Measurements from ENCODE around the gene HBB. TPM values are rescaled to one million over a fixed set of nuclear protein-coding genes. Genes with fewer than 3 reads are reported as not detected.

HBB gene
- total RNA-seq, result not detected in 2 replicates

DNA sequence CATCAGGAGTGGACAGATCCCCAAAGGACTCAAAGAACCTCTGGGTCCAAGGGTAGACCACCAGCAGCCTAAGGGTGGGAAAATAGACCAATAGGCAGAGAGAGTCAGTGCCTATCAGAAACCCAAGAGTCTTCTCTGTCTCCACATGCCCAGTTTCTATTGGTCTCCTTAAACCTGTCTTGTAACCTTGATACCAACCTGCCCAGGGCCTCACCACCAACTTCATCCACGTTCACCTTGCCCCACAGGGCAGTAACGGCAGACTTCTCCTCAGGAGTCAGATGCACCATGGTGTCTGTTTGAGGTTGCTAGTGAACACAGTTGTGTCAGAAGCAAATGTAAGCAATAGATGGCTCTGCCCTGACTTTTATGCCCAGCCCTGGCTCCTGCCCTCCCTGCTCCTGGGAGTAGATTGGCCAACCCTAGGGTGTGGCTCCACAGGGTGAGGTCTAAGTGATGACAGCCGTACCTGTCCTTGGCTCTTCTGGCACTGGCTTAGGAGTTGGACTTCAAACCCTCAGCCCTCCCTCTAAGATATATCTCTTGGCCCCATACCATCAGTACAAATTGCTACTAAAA lies at the start of gene HBB:
Gene HBB, minus strand, starts transcription at position 340 of the 579 bp plus-strand sequence. Its CDS starts 50 bp downstream, at position 290.

DNA sequence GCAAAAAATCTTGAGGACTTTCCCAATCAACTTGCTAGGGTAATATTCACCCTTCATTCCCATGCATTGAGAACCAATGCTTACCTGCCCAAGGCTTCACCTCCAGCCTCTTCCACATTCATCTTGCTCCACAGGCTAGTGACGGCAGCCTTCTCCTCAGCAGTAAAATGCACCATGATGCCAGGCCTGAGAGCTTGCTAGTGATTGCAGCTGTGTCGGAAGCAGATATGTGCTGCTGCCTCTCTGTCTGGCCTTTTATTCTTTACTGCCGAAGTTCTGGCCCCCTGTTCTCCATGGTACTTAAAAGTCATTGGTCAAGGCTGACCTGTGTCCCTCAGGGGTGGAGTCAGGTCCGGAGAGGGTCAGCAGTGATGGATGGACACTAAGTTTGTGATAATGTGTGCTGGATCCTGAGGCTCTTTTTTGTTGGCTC lies 42.9 kb upstream of the HBB start, which contains the start of gene HBE1:
Gene HBE1, minus strand, starts transcription at position 231 of the 433 bp plus-strand sequence. Its CDS starts 55 bp downstream, at position 176.

DNA sequence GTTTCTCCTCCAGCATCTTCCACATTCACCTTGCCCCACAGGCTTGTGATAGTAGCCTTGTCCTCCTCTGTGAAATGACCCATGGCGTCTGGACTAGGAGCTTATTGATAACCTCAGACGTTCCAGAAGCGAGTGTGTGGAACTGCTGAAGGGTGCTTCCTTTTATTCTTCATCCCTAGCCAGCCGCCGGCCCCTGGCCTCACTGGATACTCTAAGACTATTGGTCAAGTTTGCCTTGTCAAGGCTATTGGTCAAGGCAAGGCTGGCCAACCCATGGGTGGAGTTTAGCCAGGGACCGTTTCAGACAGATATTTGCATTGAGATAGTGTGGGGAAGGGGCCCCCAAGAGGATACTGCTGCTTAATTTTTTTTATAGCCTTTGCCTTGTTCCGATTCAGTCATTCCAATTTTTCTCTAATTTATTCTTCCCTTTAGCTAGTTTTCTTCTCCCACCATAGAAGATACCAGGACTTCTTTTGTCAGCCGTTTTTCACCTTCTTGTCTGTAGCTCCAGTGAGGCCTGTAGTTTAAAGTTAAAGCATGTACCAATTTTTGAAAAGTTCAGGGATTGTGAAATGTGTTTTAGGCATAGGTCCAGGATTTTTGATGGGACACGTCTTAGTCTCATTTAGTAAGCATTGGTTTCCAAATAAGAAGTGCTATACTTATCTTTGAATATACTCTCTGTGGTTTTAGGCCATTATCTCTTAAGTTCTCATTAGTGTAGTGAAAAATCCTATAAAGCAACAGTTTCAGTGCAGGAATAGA lies 28.0 kb upstream of the HBB start, which contains the start of gene HBG2:
Gene HBG2, minus strand, starts transcription at position 136 of the 768 bp plus-strand sequence. Its CDS starts 53 bp downstream, at position 83.

DNA sequence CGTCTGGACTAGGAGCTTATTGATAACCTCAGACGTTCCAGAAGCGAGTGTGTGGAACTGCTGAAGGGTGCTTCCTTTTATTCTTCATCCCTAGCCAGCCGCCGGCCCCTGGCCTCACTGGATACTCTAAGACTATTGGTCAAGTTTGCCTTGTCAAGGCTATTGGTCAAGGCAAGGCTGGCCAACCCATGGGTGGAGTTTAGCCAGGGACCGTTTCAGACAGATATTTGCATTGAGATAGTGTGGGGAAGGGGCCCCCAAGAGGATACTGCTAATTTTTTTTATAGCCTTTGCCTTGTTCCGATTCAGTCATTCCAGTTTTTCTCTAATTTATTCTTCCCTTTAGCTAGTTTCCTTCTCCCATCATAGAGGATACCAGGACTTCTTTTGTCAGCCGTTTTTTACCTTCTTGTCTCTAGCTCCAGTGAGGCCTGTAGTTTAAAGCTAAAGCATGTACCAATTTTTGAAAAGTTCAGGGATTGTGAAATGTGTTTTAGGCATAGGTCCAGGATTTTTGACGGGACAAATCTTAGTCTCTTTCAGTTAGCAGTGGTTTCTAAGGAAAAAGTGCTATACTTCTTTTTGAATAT lies 23.0 kb upstream of the HBB start, which contains the start of gene HBG1:
Gene HBG1, minus strand, starts transcription at position 51 of the 590 bp plus-strand sequence. CDS start 53 bp downstream, outside the sequence.

DNA sequence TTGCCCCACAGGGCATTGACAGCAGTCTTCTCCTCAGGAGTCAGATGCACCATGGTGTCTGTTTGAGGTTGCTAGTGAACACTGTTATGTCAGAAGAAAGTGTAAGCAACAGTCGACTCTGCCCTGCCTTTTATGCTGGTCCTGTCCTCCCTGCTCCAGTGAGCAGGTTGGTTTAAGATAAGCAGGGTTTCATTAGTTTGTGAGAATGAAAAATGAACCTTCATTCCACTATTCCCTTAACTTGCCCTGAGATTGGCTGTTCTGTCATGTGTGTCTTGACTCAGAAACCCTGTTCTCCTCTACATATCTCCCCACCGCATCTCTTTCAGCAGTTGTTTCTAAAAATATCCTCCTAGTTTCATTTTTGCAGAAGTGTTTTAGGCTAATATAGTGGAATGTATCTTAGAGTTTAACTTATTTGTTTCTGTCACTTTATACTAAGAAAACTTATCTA lies 7.5 kb upstream of the HBB start, which contains the start of gene HBD:
Gene HBD, minus strand, starts transcription at position 103 of the 454 bp plus-strand sequence. Its CDS starts 50 bp downstream, at position 53.

DNA sequence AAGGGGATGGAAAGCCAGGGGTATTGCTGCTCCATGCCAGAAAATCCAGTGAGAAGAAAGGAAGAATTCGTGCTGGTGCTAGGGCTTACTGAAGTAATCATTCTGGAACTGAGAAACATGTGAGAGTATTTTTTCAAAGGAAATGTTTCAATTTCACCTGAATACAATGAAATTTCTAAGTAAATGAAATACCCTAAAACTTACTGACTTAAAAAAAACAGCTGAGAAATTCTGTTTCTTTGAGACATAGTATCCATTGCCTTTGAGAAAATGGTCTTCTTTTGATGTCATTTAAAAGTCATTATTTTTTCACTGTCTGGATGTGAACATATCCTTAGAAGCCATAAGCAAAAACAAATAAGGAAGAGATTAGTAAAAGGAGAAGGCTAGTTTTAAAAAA lies 26.3 kb downstream of the HBB start, which contains the start of gene OR51V1:
Gene OR51V1, minus strand, starts transcription at position 101 of the 400 bp plus-strand sequence. Its CDS starts 0 bp downstream, at position 101.

Other genes with a start within 250 kb of the HBB start
- not detected in 2 replicates for gene OR51L1, start 232.2 kb downstream of the HBB start, total RNA-seq
- gene OR52J3, start 180.5 kb downstream of the HBB start, total RNA-seq, result not detected in 2 replicates
- gene OR52E2, start 167.4 kb downstream of the HBB start, total RNA-seq, result not detected in 2 replicates
- gene OR52E1, start 157.5 kb downstream of the HBB start, total RNA-seq, result not detected in 2 replicates
- not detected in 2 replicates for gene OR52A5, start 88.7 kb downstream of the HBB start, total RNA-seq
- not detected in 2 replicates for gene OR52A1, start 72.3 kb downstream of the HBB start, total RNA-seq
- not detected in 2 replicates for gene OR51V1, start 26.4 kb downstream of the HBB start, total RNA-seq
- gene HBD, start 7.4 kb upstream of the HBB start, total RNA-seq, result not detected in 2 replicates
- gene HBG1, start 22.8 kb upstream of the HBB start, total RNA-seq, result not detected in 2 replicates
- not detected in 2 replicates for gene HBG2, start 27.7 kb upstream of the HBB start, total RNA-seq
- gene HBE1, start 42.9 kb upstream of the HBB start, total RNA-seq, result not detected in 2 replicates
- gene OR51B4, start 74.9 kb upstream of the HBB start, total RNA-seq, result not detected in 2 replicates
- gene OR51B2, start 97.2 kb upstream of the HBB start, total RNA-seq, result not detected in 2 replicates
- gene OR51B5, start 116.5 kb upstream of the HBB start, total RNA-seq, result 0.57 TPM in 1 of 2 replicates, not detected in the other
- gene OR51B6, start 124.4 kb upstream of the HBB start, total RNA-seq, result not detected in 2 replicates
- not detected in 2 replicates for gene OR51M1, start 156.7 kb upstream of the HBB start, total RNA-seq
- not detected in 2 replicates for gene OR51Q1, start 195.0 kb upstream of the HBB start, total RNA-seq
- not detected in 2 replicates for gene OR51I1, start 214.4 kb upstream of the HBB start, total RNA-seq
- not detected in 2 replicates for gene OR51I2, start 222.3 kb upstream of the HBB start, total RNA-seq